A673 (cell line): ENCODE data around the gene LUZP2.

ENCODE experiments used
- EZH2 ChIP-seq: fragments of 200-600 bp; sonication (generic); IDR thresholded peaks from 2 replicates; pipeline ENCODE4 v1.6.1; 2017; ENCODE audit warnings: borderline replicate concordance, low read depth, mild to moderate bottlenecking, mixed read lengths, antibody characterized with exemption, low read length; ENCODE audit not compliant: poor library complexity, severe bottlenecking
- TF ChIP-seq, protein P1 (sequence below): fragments of 300-800, 200-600 bp; sonication (generic); conservative IDR thresholded peaks from 2 replicates; pipeline ENCODE4 v1.5.1; 2017; ENCODE audit warnings: low read depth, mild to moderate bottlenecking, antibody characterized with exemption, low read length, moderate library complexity, mixed read lengths

DNA sequence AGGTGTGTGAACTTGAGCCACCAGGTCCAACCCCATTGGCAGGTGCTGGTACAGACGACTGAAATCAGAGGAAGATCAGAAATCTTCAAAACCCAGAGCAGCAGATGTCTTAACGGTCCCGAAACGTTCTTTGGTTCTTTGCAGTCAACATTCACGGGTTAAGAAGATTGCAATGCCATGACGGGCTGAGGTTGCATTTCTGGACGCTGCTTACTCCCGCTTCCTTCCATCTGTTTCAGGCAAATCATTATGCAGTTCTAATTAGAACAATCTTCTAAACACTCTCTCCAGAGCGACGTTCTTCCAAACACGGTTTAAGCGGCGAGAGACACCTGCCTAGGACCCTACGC lies 492 bp upstream of the LUZP2 start:
- TF ChIP-seq, protein P1, sequence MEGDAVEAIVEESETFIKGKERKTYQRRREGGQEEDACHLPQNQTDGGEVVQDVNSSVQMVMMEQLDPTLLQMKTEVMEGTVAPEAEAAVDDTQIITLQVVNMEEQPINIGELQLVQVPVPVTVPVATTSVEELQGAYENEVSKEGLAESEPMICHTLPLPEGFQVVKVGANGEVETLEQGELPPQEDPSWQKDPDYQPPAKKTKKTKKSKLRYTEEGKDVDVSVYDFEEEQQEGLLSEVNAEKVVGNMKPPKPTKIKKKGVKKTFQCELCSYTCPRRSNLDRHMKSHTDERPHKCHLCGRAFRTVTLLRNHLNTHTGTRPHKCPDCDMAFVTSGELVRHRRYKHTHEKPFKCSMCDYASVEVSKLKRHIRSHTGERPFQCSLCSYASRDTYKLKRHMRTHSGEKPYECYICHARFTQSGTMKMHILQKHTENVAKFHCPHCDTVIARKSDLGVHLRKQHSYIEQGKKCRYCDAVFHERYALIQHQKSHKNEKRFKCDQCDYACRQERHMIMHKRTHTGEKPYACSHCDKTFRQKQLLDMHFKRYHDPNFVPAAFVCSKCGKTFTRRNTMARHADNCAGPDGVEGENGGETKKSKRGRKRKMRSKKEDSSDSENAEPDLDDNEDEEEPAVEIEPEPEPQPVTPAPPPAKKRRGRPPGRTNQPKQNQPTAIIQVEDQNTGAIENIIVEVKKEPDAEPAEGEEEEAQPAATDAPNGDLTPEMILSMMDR: no peak
- no peak for TF ChIP-seq EZH2
